Stimulated activated CD4-positive, alpha-beta T cell treated with anti-CD3 and anti-CD28 coated beads, TNF-alpha, amount 100 ng/mL, for 1 hour (primary cell): Measurements from ENCODE around the gene MDFI.
"Not testable (repeated sequence)": the region's sequence is repeated elsewhere in the genome, so short reads cannot be mapped to it uniquely, and the experiment has no call there.

Source experiments
- DNase-seq, 3 donors: peaks; one replicate each; pipeline ENCODE4 v3.0.0-alpha.2; 2020; ENCODE audit warnings: low read depth in 3 of 3, low spot score in 1 of 3

MDFI gene

DNA sequence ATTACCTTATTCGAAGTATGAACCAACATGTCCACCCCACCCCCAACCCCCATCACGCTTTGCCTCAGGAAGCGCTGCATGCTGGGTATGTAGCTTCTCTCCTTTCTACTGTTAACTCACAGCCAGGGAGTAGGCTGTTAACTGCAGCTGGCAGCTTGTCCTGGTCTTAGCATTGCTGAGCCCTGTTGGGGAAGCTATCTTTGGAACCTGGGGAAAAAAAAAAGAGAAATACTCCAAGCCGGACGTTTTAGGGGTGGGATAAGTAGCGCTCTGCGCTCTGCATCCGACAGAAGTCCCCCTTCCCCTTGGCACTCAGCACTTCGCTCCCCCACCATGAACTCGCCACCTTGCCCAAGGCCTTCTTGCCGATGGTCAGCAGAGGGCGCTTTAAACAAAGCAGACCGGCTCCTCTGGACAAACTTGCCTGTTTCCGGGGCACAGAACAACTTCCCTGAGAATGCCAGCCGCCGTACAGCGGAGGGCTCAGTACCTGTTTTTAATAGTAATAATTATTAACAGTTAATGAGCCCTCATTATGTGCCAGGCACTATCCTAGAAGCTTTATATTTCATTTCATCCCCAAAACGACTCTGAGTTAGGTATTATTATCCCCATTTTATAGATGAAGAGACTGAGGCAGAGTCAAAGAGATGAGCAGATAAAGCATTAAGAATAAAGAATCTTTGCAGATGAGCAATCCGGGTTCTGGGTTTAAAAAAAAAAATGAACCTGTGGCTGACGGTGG is 35.2 kb upstream of the MDFI start:
- DNase-seq: peak; percentile 28 to 48 (median 41)

DNA sequence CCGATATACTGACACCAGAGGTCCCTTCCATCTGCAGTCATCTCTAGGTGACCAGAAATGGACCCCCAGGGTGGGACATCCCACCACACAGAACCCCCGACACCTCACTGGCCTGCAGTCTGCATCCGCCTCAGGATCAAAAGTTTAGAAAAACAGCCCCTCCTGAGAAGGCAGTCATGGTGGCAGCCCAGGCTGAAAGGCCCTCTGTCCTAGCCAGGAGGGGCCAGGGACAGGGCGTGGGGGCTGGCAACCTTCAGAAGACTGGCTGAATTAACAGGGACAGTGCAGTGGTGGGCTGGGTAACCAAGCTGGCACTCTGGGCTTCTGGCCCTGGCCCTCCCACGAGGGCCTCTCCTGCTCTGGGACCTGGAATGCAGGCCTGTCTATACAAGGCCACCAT is 34.3 kb upstream of the MDFI start:
- DNase-seq: no peak

DNA sequence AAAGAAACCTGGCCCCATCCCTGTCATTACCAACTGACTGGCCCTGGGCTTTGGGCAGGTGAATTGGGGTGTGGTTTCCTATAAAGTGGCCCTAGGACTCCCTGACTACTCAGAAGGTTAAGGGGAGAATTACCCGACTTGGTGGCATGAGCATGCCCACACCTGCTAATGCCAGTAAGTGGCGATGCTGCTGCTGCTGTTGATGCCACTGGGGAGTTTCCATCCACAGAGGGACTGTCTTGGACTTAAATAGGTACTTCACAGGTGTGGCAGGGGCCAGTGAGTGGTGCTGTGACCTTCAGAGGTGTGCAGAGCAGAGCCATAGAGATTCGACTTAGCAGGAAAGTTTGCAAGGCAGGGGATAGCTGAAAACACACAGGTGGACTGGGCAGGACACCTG is 32.6 kb upstream of the MDFI start:
- no peak for DNase-seq

DNA sequence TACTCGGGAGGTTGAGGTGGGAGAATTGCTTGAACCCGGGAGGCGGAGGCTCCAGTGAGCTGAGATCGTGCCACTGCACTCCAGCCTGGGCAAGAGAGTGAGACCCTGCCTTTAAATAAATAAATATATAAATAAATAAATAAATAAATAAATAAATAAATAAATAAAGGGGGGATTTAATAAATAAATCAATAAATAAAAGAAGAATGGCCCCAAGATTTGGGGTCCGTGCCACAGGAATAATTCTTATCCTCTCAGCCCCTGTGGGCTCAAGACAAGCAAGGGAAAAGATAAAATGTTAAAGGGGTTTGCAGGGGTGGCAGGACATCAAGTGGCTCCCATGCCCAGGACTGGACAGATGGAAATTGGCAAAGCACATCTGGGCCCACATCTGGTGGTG is 31.2 kb upstream of the MDFI start:
- no peak for DNase-seq

DNA sequence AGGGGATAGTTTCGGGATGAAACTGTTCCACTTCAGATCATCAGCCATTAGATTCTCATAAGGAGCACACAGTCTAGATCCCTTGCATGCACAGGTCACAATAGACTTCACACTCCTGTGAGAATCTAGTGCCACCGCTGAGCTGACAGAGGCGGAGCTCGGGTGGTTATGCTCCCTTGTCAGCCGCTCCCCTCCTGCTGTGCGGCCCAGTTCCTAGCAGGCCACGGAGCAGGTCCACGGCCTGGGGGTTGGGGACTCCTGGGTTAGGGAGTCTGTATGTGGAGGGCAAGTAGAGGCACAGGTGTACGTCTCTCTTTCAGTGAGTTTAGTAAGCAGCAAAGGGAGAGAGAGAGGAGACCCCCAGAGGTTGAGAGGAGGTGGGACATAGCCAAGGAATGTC is 30.5 kb upstream of the MDFI start:
- DNase-seq: no peak

DNA sequence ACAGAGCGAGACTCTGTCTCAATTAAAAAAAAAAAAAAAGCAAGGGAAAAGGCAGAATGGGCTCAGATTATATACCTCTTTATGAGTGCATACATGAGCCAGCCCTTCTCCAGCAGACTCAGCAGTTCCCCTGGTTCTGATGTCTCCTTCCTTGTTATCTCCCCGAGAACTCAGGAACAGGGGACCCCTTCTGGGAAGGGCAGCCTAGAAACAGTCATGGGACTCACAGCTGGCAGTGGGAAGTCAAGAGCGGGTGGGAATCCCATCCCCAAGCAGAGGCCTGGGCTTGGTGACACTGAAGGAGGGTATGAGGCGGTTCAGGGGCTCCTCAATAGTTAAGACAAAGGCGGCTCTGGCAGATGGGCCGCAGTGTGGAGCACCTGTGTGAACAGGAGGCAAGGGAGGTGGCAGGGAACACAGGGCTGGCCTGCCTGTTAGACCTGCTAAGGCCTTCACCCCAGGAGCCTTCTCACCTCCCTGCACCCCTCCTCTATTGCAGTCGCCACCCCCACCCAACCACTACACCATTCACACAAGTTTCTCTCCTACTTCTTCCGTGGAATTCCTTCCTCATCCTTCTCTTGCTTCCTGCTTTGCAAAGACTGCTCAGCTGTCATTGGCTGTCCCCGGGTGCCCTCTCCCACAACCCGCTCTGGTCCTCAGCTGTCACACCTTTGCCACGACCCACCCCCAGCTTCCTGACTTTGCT is 29.7 kb upstream of the MDFI start:
- no peak for DNase-seq

DNA sequence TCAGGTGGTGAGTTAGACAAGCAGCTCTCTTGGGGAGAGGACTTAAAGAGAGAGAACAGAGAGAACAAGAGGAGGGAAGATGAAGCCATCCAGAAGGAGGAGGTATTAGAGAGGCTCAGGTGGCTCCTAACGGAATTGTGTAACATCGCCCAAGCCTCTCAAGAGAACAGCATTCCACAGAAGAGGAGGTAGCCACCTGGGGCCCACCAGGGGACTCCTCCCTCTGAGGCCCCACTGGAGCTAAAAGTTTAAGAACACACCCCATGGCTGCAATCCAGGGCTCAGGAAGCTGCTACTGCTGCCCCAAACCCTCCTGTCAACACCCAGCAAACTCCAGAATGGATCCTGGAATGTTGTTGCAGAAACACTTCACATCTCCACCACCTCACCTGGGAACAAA is 23.6 kb upstream of the MDFI start:
- DNase-seq: no peak

DNA sequence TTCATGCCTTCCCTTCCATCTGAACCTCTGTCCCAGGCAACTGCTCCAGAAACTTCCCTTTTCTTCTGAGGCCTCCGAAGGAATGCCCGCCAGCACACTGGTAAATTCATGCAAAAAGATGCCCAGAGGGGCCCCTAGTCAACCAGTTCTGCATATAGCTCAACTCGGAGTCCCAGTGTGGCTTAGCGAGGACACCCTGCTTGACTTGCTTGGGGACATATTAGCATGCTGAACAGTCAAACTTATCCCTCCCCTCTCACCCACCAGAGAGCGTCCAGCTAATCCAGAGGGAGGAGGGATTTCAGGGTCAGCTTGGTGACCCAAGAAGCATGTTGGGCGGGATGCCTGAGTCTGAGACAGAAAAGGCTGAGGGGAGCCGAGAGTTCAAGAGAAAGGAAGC is 23.0 kb upstream of the MDFI start:
- DNase-seq: no peak

DNA sequence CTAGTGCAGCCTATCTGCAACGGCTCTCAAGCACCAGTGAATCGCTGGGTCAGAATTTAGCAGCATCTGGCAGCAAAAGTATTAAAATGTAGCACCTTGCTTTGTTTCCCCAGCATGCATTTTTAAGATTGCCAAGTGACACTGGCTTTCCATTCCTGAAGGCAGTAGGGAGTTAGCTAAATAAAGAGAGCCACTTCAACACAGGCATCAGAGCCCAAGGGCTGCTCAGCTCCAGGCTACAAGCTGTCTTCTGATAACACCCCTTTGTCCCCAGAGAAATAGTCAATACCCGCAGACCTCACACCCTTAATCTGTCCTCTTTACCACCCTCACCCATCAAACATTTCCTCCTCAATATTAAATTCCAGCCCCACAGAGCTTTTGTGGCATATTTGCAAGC is 19.7 kb upstream of the MDFI start:
- no peak for DNase-seq

DNA sequence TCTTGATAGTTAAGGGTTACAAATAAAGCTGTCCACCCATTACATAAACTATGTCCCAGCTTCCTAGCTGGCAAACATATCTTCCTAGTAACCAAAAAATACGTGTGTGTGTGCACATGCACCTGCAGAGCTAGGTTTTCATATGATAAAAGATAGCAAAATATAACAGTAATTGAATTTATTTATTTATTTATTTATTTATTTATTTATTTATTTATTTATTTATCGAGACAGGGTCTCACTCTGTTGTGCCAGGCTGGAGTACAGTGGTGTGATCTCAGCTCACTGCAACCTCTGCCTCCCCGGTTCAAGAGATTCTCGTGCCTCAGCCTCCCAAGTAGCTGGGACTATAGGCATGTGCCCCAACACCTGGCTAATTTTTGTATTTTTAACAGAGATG is 19.1 kb upstream of the MDFI start:
- not testable (repeated sequence) for DNase-seq

DNA sequence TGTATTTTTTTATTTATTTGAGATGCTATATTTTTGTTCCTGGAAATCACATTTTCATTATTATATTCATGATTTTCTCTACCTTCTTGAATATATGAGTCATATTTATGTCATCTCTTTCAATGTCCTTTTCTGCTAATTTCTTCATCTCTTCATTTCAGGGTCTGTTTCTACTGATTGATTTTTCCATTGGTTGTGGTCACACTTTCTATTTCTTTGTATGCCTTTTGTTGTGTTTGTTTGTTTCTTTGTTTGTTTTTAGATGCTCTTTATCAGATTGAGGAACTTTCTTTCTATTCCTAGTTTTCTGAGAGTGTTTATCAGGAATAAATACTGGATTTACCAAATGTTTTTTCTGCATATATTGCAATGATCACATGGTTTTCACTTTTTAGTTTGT is 16.9 kb upstream of the MDFI start:
- no peak for DNase-seq

DNA sequence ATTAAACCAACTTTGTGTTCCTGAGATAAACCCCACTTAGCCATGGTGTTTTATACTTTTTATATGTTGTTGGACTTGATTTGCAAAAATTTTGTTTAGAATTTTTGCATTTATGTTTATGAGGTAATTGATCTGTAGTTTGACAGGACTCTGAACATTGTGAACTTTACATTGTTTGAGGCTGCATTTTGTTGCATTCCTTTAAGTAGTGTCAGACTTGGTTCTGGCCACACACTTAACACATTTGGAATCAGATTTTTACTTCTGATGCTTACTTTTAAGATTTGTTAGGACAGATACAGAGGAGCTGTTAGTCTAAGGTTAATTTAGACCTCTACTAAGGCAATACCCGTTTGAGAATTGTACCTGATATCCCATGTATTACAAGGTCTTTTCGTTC is 16.5 kb upstream of the MDFI start:
- DNase-seq: no peak

DNA sequence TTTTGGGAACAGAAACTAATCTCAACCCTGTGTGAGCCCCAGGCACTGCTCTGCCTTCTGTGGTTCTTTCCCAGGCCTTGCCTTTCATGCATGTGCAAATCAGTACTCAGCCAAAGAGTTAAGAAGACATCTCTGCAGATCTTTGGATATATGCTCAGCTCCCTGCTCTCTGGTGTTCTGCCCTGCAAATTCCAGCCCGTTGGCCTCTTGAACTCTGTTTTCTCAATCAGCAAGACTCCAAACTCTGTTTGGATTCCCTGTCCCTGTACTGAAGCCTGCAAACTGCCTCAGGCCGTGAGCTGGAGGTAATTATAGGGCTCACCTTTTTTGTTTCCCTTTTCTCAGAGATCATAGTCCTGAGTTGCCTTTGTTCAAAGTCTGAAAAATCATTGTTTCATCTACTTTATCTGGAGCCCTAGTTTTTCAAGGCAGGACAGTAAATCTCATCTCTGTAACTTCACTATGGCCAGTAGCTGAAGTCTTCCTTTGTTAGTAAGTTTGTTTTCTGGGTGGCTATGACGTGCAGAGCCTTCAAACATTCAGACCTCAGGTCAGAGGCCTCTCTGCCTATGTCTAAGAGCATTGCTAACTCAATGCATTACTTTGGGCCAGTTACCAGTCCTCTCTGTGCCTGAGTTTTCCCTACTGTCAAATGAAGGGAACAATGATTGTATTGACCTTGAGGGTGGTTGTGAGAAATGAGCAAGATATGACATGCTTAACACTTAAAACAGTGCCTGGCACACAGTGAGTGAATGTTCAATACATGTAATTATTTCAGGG is 15.9 kb upstream of the MDFI start:
- no peak for DNase-seq

DNA sequence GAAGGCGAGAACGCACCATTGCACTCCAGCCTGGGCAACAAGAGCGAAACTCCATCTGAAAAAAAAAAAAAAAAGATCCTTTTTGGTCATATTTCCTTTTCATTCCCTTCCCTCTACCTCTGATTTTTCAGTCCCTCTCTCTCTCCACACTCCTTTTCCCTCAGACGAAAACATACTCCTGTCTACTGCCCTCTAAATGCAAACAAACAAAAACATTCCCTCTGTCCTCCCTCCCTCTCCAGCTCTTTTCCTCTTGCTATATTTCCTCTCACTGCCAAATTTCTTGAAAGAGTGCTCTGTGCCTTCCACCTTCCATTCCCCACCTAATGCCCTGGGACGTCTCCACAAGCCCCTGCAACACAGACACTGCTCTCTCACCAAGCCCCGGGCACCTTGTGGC is 14.9 kb upstream of the MDFI start:
- DNase-seq: no peak

DNA sequence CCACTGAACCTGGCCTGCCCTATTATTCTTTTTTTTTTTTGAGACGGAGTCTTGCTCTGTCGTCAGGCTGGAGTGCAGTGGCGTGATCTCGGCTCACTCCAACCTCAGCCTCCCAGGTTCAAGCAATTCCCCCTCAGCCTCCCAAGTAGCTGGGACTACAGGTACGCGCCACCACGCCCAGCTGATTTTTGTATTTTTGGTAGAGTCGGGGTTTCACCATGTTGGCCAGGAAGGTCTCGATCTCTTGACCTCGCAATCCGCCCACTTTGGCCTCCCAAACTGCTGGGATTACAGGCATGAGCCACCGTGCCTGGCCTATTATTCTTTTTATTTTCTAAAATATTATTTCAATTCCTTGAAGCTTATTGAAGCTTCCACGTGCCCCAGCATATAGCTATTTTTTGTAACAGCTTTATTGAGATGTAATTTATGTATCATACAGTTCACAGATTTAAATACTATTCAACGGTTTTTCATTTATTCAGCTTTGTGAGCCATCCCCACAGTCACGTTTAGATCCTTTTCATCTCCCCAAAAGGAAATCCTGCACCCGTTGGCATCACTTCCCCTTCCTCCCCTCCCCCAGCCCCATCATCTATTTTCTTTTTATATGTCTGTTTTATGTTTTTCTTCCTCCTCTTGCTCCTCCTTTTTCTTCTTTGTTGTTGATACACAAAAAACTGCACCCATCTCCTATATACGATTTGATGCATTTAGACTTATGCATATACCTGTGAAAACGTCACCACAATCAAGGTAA is 13.5 kb upstream of the MDFI start:
- DNase-seq: no peak

DNA sequence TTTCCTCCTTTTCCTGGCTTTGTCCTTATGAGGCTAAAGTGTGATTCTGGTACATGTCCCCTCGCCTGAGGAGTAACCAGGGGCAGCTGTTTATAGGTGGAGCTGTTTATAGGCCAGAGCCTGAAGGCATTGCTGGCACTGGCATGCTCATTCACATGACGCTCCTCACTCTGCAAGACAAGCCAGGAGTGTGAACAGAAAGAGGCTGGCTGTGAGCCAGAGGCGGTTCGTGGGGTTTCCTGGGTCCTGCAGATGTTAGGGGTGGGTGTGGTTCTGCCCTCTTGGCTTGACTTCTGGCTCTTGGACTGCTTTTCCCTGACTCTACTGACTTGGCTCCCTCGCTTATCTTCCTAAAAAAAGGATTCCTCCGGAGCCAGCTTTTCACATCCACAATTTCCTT is 12.8 kb upstream of the MDFI start:
- no peak for DNase-seq

DNA sequence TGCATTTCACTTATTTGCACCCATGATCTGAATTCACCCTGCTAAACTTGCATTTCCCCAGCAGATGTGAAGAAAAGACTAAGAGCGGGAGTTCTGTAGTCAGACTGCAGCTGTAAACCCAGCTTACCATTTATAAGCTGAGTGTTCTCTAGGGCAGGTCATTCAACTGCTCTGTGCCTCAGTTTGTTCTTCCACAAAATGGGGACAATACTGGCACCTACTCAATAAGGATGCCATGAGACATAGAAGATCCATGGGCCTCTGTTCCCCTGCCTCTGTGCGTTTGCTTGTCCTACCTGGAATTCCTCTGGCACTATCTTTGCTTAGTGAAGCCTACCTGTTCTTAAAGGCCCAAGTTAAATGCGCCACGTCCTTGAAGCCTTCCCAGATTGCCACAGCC is 12.2 kb upstream of the MDFI start:
- no peak for DNase-seq

DNA sequence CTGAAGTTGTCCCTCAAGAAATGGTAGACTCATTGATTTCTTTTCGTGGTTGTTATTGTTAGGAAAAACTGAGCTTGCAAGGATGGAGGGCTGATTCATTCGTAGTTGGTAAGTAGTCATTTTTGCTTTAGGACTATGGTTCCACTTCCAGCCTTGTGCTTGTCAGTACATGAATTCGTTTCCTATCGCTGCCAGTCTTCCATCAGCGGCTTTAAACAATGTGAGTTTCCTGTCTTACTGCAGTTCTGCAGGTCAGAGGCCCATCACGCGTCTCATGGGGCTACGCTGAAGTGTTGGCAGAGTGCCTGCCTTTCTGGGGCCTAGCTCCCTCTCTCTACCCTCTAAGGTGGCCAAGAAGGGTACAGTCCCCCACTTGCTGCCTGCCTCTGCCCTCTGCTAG is 11.4 kb upstream of the MDFI start:
- no peak for DNase-seq

DNA sequence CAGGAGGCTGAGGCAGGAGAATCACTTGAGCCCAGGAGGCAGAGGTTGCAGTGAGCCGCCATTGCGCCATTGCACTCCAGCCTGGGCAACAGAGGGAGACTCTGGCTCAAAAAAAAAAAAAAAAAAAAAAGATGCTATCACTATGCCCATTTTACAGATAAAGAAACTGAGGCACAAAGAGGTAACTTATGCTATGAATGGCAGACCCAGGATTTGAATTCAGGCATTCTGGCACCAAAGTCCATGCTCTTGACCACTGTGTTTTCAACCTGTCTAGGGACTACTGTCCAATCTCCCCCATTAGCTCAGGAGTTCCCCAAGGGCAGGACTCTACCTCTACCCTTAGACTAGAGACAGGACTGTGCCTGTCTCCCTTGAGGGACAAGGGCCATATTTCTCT is 9.1 kb upstream of the MDFI start:
- no peak for DNase-seq

DNA sequence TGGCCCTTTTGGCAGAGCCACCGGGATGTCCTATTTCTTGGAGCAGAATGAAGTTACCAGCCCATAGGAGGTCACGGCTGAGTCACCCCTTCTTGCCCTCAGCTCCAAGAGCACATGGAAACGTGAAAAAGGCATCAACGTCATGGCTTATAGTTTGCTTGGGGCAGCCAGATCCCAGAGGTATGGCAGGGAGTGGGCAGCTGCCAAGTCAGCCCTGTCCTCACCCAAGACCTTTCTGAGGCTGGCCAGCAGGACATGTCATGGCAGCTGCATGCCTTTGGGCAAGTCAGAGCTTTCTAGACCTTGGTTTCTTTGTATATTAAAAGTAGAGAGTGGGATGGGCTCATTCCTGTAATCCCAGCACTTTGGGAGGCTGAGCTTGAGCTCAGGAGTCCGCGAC is 8.2 kb upstream of the MDFI start:
- DNase-seq: no peak

DNA sequence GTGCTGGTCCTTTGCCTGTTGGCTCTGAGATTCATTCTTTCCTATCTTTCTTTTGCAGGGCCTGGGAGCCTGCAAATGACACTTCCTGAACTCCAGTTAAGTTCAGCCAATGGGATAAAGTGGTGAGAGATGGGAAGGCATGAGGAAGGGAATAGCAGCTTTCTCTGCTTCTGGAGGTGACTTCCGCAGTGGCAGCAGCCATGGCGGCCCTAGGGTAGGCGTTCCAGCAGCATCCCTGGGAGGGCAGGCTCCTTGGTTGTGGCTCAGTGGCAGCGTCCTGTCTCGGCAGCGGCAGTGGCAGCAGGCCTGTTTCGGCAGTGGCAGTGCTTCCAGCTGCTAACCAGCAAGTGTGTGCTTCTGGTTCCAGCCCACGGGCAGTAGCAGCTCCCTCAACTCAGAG is 7.3 kb upstream of the MDFI start:
- no peak for DNase-seq
